Lower leg skin (tissue), 4 donors: ENCODE measurements around the gene SPPL2A. TPM values are rescaled to one million over a fixed set of nuclear protein-coding genes. Genes with fewer than 3 reads are reported as not detected.
"Not testable (repeated sequence)": the region's sequence is repeated elsewhere in the genome, so short reads cannot be mapped to it uniquely, and the experiment has no call there.

Source experiments
- DNase-seq, 2 donors: peaks; one replicate each; pipeline ENCODE4 v3.0.0-alpha.2; 2019; ENCODE audit warnings: low spot score in 2 of 2
- H3K4me3 ChIP-seq: fragments of 200-600 bp; sonication (generic); 2 replicates; pipeline ENCODE4 v1.5.1; 2017; ENCODE audit warnings: mild to moderate bottlenecking, low read depth; ENCODE audit not compliant: poor library complexity, severe bottlenecking
- POLR2A ChIP-seq, 2 donors: fragments of 450-650 bp; IDR thresholded peaks; one replicate each; pipeline ENCODE4 v1.6.1; 2016 to 2017; ENCODE audit warnings: antibody characterized with exemption in 2 of 2, mild to moderate bottlenecking in 1 of 2, moderate library complexity in 1 of 2
- WGBS, 2 donors: methylation state at CpG; one replicate each; pipeline ENCODE4 v1.1.5; 2018; 5-methylcytosine and 5-hydroxymethylcytosine counted together
- intact Hi-C: fragments of 100-400 bp; cut with DNase I; formaldehyde crosslinking; loops from one replicate; pipeline ENCODE4 v1.15.0; 2023; ENCODE audit warnings: low total_unique reads
- total RNA-seq, 4 donors: library from RNA; depleted of rRNA; stranded (reverse); fragments of >200 nt; gene quantifications; one replicate each; pipeline ENCODE4 v1.1.0, GENCODE V29; 2016
- TF ChIP-seq, protein P1 (sequence below), 3 donors: fragments of 450-650 bp; IDR thresholded peaks; one replicate each; pipeline ENCODE4 v1.5.1; 2016; ENCODE audit warnings: antibody characterized with exemption in 3 of 3, mild to moderate bottlenecking in 3 of 3, moderate library complexity in 2 of 3

Gene SPPL2A, protein sequence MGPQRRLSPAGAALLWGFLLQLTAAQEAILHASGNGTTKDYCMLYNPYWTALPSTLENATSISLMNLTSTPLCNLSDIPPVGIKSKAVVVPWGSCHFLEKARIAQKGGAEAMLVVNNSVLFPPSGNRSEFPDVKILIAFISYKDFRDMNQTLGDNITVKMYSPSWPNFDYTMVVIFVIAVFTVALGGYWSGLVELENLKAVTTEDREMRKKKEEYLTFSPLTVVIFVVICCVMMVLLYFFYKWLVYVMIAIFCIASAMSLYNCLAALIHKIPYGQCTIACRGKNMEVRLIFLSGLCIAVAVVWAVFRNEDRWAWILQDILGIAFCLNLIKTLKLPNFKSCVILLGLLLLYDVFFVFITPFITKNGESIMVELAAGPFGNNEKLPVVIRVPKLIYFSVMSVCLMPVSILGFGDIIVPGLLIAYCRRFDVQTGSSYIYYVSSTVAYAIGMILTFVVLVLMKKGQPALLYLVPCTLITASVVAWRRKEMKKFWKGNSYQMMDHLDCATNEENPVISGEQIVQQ
- total RNA-seq, result 100 to 1,000 TPM; 116 to 404 (median 151) TPM

DNA sequence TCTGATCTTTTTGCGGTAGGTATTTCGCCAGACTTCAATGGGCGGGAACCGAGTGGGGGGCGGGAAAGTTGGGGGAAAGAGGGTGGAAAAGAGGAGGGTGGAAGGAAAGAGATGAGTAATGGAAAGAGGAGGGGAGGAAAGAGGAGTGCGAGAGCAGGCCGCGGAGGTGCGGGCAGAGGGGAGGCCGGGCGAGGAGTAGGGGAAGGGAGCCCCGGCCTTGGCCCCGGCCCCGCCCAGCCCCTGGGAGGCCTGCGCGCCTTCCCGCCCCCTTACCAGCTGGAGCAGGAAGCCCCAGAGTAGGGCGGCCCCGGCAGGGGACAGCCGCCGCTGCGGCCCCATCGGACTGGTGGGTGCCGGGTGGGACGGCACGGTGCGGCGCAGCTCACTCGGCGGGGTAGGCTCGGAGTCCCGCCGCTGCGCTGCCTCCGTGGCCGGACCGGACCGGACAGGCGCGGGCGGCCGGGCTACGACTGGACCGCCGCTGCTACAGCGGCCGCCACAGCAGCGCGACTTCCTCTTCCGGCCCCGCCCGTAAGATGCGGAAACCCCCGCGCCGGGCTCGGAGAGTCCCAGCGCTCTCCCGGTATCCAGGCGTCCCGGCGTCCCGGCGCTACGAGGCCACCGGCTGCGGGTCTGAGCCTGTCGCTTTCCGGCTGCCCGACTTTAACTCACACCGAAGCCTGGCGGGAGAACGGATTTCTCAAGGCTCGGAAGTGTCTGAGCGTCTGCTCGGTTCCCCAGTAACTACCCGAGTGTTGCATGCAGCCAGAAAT, at the start of gene SPPL2A:
SPPL2A (minus strand) TSS at position 512 of the 773 bp plus-strand sequence; CDS start at position 339, 173 bp downstream.
- peak; percentile 72 to 97 for DNase-seq
- WGBS, 2 donors, result 0% methylated on average over 33 to 58 of the region's 77 CpGs
- peak in 1 of 2 donors; percentile 60 for TF ChIP-seq POLR2A (IDR thresholded peaks at IDR 0.05)
- TF ChIP-seq, protein P1, sequence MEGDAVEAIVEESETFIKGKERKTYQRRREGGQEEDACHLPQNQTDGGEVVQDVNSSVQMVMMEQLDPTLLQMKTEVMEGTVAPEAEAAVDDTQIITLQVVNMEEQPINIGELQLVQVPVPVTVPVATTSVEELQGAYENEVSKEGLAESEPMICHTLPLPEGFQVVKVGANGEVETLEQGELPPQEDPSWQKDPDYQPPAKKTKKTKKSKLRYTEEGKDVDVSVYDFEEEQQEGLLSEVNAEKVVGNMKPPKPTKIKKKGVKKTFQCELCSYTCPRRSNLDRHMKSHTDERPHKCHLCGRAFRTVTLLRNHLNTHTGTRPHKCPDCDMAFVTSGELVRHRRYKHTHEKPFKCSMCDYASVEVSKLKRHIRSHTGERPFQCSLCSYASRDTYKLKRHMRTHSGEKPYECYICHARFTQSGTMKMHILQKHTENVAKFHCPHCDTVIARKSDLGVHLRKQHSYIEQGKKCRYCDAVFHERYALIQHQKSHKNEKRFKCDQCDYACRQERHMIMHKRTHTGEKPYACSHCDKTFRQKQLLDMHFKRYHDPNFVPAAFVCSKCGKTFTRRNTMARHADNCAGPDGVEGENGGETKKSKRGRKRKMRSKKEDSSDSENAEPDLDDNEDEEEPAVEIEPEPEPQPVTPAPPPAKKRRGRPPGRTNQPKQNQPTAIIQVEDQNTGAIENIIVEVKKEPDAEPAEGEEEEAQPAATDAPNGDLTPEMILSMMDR (IDR thresholded peaks at IDR 0.05), result no peak
- peak within 1 kb of the TSS; percentile 57 for H3K4me3 ChIP-seq
- intact Hi-C loops, result no loop called here

DNA sequence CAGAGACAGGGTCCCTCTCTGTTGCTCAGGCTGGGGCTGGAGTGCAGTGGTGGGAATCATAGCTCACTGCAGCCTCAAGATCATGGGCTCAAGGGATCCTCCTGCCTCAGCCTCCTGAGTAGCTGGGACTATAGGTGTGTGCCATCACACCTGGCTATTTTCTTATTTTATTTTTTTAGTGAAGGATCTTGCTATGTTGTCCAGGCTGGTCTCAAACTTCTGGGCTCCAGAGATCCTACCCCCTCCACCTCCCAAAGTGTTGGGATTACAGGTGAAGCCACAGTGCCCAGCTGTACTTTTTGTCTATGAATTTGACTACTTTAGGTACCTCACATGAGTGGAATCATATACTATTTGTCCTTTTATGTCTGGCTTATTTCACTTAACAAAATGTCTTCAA, 49.1 kb upstream of the SPPL2A start:
- intact Hi-C loops, result no loop called here
- DNase-seq, result no peak
- H3K4me3 ChIP-seq, result no peak overlapping the region
- TF ChIP-seq, protein P1 (IDR thresholded peaks at IDR 0.05), result no peak
- TF ChIP-seq POLR2A (IDR thresholded peaks at IDR 0.05), result no peak

DNA sequence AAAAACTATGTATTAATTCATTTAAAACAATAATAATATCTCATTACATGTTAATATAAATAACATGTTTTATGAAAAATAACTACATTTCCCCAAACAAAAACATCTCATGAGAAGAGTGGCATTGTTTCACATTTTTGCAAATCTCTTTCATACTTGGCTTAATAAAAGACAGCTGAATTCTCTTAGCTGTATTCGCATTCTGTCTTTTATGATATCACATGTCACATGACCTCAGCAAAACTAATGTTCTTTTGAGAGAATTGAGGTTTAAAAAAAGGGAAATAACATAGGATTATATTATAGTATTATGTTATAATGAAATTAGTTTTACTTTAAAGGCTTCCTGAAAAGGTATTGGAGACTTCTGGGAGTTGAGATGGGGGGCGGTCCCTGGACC, 48.4 kb upstream of the SPPL2A start:
- intact Hi-C loops, result no loop called here
- 51 to 55% methylated on average over 2 of the region's 2 CpGs for WGBS, 2 donors
- H3K4me3 ChIP-seq, result no peak overlapping the region
- TF ChIP-seq, protein P1 (IDR thresholded peaks at IDR 0.05), result no peak
- TF ChIP-seq POLR2A (IDR thresholded peaks at IDR 0.05), result no peak
- no peak for DNase-seq

DNA sequence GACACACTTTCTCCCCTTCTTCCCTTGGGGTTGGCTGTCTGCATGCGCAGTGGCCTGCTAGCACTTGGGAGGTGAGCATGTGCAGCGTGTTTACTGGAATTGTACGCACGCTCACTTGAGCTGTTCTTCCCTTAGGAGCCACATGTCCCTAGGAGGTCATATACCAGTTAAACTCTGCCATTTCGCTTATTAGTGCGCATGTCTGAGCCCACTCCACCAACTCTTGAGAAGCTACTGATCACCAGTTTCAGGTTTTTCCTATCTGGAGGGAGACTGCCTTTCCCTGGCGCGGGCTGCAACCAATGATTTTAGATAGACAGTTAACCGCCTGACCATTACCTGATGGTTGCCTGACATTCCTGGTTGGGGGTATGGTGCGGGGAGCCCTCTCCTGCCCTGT, 47.6 kb upstream of the SPPL2A start:
- TF ChIP-seq, protein P1 (IDR thresholded peaks at IDR 0.05), result no peak
- TF ChIP-seq POLR2A (IDR thresholded peaks at IDR 0.05), result no peak
- WGBS, 2 donors, result 97 to 99% methylated on average over 10 of the region's 10 CpGs

GRCh38 chr15:50812181-50812506, 46.6 kb upstream of the SPPL2A start:
- H3K4me3 ChIP-seq, intact Hi-C loops: not testable (repeated sequence)
- WGBS, 2 donors, result 98 to 99% methylated on average over 11 to 15 of the region's 15 CpGs
- peak in 1 of 2 donors; percentile 70 for DNase-seq

More for the DNA sequence above, 47.6 kb upstream of the SPPL2A start:
- intact Hi-C loops, result no loop called here
- no peak for DNase-seq
- H3K4me3 ChIP-seq, result no peak overlapping the region

GRCh38 chr15:50811461-50812180, 46.1 kb upstream of the SPPL2A start:
- DNase-seq, intact Hi-C loops, H3K4me3 ChIP-seq: not testable (repeated sequence)
- WGBS, 2 donors, result 94 to 96% methylated on average over 23 to 28 of the region's 30 CpGs
